ENCODE results near the gene KRT16. TPM values are rescaled to one million over a fixed set of nuclear protein-coding genes. Genes with fewer than 3 reads are reported as not detected.

The KRT16 gene
- total RNA-seq, 1 experiment from 2014 or later = not detected

DNA sequence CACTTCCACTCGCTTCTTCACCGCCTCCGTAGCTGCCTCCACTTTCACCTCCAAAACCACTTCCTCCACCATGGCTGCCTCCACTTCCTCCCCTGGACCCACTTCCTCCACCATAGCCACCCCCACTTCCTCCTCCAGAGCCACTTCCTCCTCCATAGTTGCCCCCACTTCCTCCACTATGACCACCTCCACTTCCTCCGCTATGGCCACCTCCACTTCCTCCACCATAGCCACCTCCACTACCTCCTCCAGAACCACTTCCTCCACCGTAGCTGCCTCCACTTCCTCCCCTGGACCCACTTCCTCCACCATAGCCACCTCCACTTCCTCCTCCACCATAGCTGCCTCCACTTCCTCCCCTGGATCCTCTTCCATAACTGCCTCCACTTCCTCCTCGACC, 45.2 kb downstream of the KRT16 start:
- no peaks in the 10 kb centered on the region; a peak in 1 of 7 replicates for H3K36me3 Mint-ChIP-seq (ENCODE audit: insufficient read depth in 1 of 3, low read depth in 3 of 3)
- peaks cover 60% of the 10 kb centered on the region for H3K27me3 Mint-ChIP-seq (ENCODE audit: low read depth)
- no peak overlapping the region for H3K23ac ChIP-seq (ENCODE audit: insufficient read length, low read depth, low read length)
- H3K79me2 ChIP-seq (ENCODE audit: insufficient read depth, low read length) = no peaks in the 10 kb centered on the region
- H3K9me3 Mint-ChIP-seq = no peaks in the 10 kb centered on the region; a peak in 1 of 5 replicates
- no peak overlapping the region for H3K4ac ChIP-seq (ENCODE audit: low read depth, low read length)
- H3K4me3 Mint-ChIP-seq = no peak overlapping the region
- H3K4me2 ChIP-seq (ENCODE audit: insufficient read depth, insufficient read length, low read length) = no peak overlapping the region
- no peaks in the 10 kb centered on the region for H3K4me1 ChIP-seq (ENCODE audit: insufficient read depth, low read length)
- TF ChIP-seq, protein P1, sequence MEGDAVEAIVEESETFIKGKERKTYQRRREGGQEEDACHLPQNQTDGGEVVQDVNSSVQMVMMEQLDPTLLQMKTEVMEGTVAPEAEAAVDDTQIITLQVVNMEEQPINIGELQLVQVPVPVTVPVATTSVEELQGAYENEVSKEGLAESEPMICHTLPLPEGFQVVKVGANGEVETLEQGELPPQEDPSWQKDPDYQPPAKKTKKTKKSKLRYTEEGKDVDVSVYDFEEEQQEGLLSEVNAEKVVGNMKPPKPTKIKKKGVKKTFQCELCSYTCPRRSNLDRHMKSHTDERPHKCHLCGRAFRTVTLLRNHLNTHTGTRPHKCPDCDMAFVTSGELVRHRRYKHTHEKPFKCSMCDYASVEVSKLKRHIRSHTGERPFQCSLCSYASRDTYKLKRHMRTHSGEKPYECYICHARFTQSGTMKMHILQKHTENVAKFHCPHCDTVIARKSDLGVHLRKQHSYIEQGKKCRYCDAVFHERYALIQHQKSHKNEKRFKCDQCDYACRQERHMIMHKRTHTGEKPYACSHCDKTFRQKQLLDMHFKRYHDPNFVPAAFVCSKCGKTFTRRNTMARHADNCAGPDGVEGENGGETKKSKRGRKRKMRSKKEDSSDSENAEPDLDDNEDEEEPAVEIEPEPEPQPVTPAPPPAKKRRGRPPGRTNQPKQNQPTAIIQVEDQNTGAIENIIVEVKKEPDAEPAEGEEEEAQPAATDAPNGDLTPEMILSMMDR (conservative IDR thresholded peaks at IDR 0.05) = no peak
- no peak overlapping the region for H3K9ac ChIP-seq (ENCODE audit: extremely low read depth, insufficient read length, low read length)
- H3K27me3 ChIP-seq (ENCODE audit: insufficient read depth, low read length) = no peaks in the 10 kb centered on the region
- no peaks in the 10 kb centered on the region for H3K79me1 ChIP-seq (ENCODE audit: insufficient read depth, low read depth, low read length, poor library complexity, severe bottlenecking)
- no peaks in the 10 kb centered on the region for H4K20me1 ChIP-seq (ENCODE audit: control insufficient read depth, insufficient read depth, insufficient read length)
- no peak overlapping the region for H2BK12ac ChIP-seq (ENCODE audit: insufficient read length, low read depth, low read length)
- no peaks in the 10 kb centered on the region for H3K9me3 ChIP-seq (ENCODE audit: control insufficient read depth, low read depth, low read length)
- no peak overlapping the region for H2BK20ac ChIP-seq (ENCODE audit: low read depth, low read length, poor library complexity, severe bottlenecking)
- no peak overlapping the region; a peak in 1 of 7 replicates for H3K27ac Mint-ChIP-seq
- H3K14ac ChIP-seq (ENCODE audit: insufficient read depth, low read length) = no peak overlapping the region
- H3K27ac ChIP-seq (ENCODE audit: insufficient read length, low read depth, low read length) = no peak overlapping the region
- H2BK5ac ChIP-seq (ENCODE audit: insufficient read length, low read length) = no peak overlapping the region
- H2BK120ac ChIP-seq (ENCODE audit: low read depth, low read length, poor library complexity, severe bottlenecking) = no peak overlapping the region
- no CpG with 5 or more reads among the region's 6 CpGs for WGBS (ENCODE audit: extremely low coverage, insufficient read length, low lambda C conversion rate)
- no peak overlapping the region for H4K5ac ChIP-seq (ENCODE audit: insufficient read length, low read depth, low read length)
- H3K23me2 ChIP-seq (ENCODE audit: insufficient read length, low read depth, low read length, poor library complexity, severe bottlenecking) = no peaks in the 10 kb centered on the region
- no peak overlapping the region for H3K56ac ChIP-seq (ENCODE audit: insufficient read length, low read depth, low read length)
- no peak for DNase-seq
- no peak overlapping the region for H4K91ac ChIP-seq (ENCODE audit: insufficient read length, low read depth, low read length)
- H2AFZ ChIP-seq (ENCODE audit: low read length) = no peak overlapping the region
- no peak overlapping the region for H3T11ph ChIP-seq (ENCODE audit: low read length)
- H4K8ac ChIP-seq (replicated peaks; ENCODE audit: insufficient read length, low read depth, low read length) = no peak overlapping the region
- H2BK15ac ChIP-seq (ENCODE audit: low read depth, low read length) = no peak overlapping the region
- no peak overlapping the region for H2AK5ac ChIP-seq (ENCODE audit: insufficient read length, low read length)
- H3K4me1 Mint-ChIP-seq = peaks cover 6 to 8% of the 10 kb centered on the region in 2 experiments; a peak in 3 of 4 replicates
- H3K18ac ChIP-seq (ENCODE audit: insufficient read length, low read depth, low read length) = no peak overlapping the region
